ENCODE results near the gene JMJD8. TPM values are rescaled to one million over a fixed set of nuclear protein-coding genes. Genes with fewer than 3 reads are reported as not detected.

Gene JMJD8
- total and polyA plus RNA-seq, 2 donors (not counting 1 experiment from before 2014, with no cell fraction given), result 23.8 to 31.5 TPM

DNA sequence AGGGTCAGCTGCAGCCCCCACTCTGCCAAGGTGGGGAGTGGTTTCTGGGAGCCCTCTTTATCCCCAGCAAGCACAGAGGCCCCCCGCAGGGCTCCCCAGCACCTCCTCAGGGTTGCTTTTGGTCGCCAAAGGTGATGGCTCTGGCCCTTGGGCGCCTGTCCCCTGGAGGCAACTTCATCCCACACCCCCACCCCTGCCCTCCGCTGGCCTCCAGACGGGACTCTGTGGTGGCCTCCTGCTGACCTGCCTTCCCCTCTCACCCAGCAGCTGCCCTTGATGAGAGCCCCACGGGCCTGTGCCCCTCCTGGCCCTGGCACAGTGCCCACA is 24.0 kb downstream of the JMJD8 start:
- Histone ChIP-seq H3K4me3 (replicated peaks in 1 of 4; ENCODE audit: control extremely low read depth in 1 of 4, insufficient read depth in 1 of 4, low read depth in 3 of 4, low read length in 4 of 4) (no peak overlapping the region), H3K4me1 (ENCODE audit: control insufficient read depth, extremely low read depth, insufficient read depth, low read length) (no peaks in the 10 kb centered on the region), H3K9me3 (ENCODE audit: control insufficient read depth, insufficient read depth, low read depth, low read length) (no peaks in the 10 kb centered on the region), H3K9ac (ENCODE audit: insufficient read depth, low read length) (no peak overlapping the region), H4K20me1 (ENCODE audit: control insufficient read depth, extremely low read depth, insufficient read depth, low read length) (no peaks in the 10 kb centered on the region), H3K4me2 (ENCODE audit: extremely low read depth, insufficient read depth, low read length) (no peak overlapping the region), H3K27ac (ENCODE audit: insufficient read depth, low read length) (no peak overlapping the region), H3K27me3 (ENCODE audit: control insufficient read depth, insufficient read depth, low read length) (no peaks in the 10 kb centered on the region), H3K36me3 (ENCODE audit: control insufficient read depth, insufficient read depth, low read length) (peaks cover 12% of the 10 kb centered on the region), H2AFZ (ENCODE audit: low read length) (no peak overlapping the region), H3K79me2 (ENCODE audit: control insufficient read depth, insufficient read depth, low read length) (no peaks in the 10 kb centered on the region)
- TF ChIP-seq CTCF (conservative IDR thresholded peaks at IDR 0.05 in 1 of 2, IDR thresholded peaks at IDR 0.05 in 1 of 2; ENCODE audit: low read depth in 1 of 2, low read length in 2 of 2) (no peak), EZH2 (IDR thresholded peaks at IDR 0.05; ENCODE audit: low read length, missing control alignments) (no peak)
- no peak for DNase-seq (ENCODE audit: low read depth in 2 of 2)

DNA sequence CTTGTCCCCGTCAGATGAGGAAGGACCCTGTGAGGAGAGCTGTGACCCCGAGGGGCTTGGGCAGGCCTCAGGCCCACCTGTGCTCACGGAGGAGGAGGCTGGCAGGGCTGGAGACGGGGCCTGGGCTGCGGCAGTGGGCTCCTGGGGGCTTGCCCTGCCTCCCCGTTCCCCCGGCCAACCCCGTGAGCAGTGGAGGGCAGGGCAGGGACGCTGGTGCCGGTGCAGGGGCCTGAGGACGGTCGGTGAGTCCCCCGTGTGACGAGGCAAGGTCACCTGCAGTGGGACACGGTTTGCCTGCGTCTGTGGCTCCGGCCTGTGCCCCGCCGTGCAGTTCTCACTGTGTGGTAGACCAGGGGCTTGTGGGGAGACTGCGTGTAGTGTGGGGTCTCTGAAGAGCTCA is 24.5 kb downstream of the JMJD8 start:
- H3K4me2 ChIP-seq (ENCODE audit: extremely low read depth, insufficient read depth, low read length), result no peak overlapping the region
- no peaks in the 10 kb centered on the region for H4K20me1 ChIP-seq (ENCODE audit: control insufficient read depth, extremely low read depth, insufficient read depth, low read length)
- H3K27me3 ChIP-seq (ENCODE audit: control insufficient read depth, insufficient read depth, low read length), result no peaks in the 10 kb centered on the region
- peaks cover 12% of the 10 kb centered on the region for H3K36me3 ChIP-seq (ENCODE audit: control insufficient read depth, insufficient read depth, low read length)
- no peak overlapping the region for H2AFZ ChIP-seq (ENCODE audit: low read length)
- H3K79me2 ChIP-seq (ENCODE audit: control insufficient read depth, insufficient read depth, low read length), result no peaks in the 10 kb centered on the region
- no peaks in the 10 kb centered on the region for H3K9me3 ChIP-seq (ENCODE audit: control insufficient read depth, insufficient read depth, low read depth, low read length)
- no peak for TF ChIP-seq CTCF (conservative IDR thresholded peaks at IDR 0.05 in 1 of 2, IDR thresholded peaks at IDR 0.05 in 1 of 2; ENCODE audit: low read depth in 1 of 2, low read length in 2 of 2)
- TF ChIP-seq EZH2 (IDR thresholded peaks at IDR 0.05; ENCODE audit: low read length, missing control alignments), result no peak
- H3K27ac ChIP-seq (ENCODE audit: insufficient read depth, low read length), result no peak overlapping the region
- no peak overlapping the region for H3K4me3 ChIP-seq (replicated peaks in 1 of 4; ENCODE audit: control extremely low read depth in 1 of 4, insufficient read depth in 1 of 4, low read depth in 3 of 4, low read length in 4 of 4)
- DNase-seq (ENCODE audit: low read depth in 2 of 2), result no peak
- H3K4me1 ChIP-seq (ENCODE audit: control insufficient read depth, extremely low read depth, insufficient read depth, low read length), result no peaks in the 10 kb centered on the region
- no peak overlapping the region for H3K9ac ChIP-seq (ENCODE audit: insufficient read depth, low read length)

DNA sequence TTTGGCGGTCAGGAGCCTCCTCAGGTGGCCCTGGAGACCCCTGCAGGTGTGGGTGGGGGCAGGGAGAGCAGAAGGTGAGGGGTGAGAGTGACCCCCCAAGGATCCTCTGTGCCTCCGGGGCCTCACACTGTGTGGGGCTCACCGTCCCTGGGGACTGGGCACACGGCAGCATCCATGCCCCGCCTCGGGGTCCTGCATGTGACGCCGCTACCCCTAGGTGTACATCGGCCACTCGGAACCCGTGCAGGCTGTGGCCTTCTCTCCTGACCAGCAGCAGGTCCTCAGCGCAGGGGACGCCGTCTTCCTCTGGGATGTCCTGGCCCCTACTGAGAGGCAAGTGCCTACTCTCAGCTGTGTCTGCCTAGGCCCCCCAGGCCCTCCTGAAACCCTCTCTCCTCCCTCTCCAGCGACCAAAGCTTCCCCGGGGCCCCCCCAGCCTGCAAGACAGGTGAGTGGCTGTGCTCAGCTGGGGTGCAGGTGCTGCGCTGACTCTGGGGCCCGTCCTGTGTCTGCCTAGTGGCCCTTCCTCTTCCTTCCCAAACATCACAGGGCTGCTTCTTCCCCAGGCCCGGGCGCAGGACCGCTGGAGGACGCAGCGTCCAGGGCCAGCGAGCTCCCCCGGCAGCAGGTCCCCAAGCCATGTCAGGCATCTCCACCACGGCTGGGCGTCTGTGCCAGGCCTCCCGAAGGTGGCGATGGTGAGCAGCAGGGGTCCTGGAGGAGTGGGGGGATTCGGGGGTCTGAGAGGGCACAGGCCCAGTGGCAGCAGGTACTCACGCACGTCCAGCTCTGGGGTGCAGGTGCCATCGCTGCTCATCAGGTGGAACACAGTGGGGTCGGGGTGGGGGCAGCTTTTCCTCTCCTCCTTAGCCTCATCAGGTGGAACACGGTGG is 25.2 kb downstream of the JMJD8 start:
- Histone ChIP-seq H3K4me2 (ENCODE audit: extremely low read depth, insufficient read depth, low read length) (no peak overlapping the region), H3K27ac (ENCODE audit: insufficient read depth, low read length) (no peak overlapping the region), H3K27me3 (ENCODE audit: control insufficient read depth, insufficient read depth, low read length) (no peaks in the 10 kb centered on the region), H4K20me1 (ENCODE audit: control insufficient read depth, extremely low read depth, insufficient read depth, low read length) (no peaks in the 10 kb centered on the region), H3K9ac (ENCODE audit: insufficient read depth, low read length) (no peak overlapping the region), H3K36me3 (ENCODE audit: control insufficient read depth, insufficient read depth, low read length) (peaks cover 11% of the 10 kb centered on the region), H3K4me1 (ENCODE audit: control insufficient read depth, extremely low read depth, insufficient read depth, low read length) (no peaks in the 10 kb centered on the region), H2AFZ (ENCODE audit: low read length) (no peak overlapping the region), H3K4me3 (replicated peaks in 1 of 4; ENCODE audit: control extremely low read depth in 1 of 4, insufficient read depth in 1 of 4, low read depth in 3 of 4, low read length in 4 of 4) (no peak overlapping the region), H3K9me3 (ENCODE audit: control insufficient read depth, insufficient read depth, low read depth, low read length) (no peaks in the 10 kb centered on the region), H3K79me2 (ENCODE audit: control insufficient read depth, insufficient read depth, low read length) (no peaks in the 10 kb centered on the region)
- no peak for DNase-seq (ENCODE audit: low read depth in 2 of 2)
- no peak for TF ChIP-seq CTCF (conservative IDR thresholded peaks at IDR 0.05 in 1 of 2, IDR thresholded peaks at IDR 0.05 in 1 of 2; ENCODE audit: low read depth in 1 of 2, low read length in 2 of 2)
- TF ChIP-seq EZH2 (IDR thresholded peaks at IDR 0.05; ENCODE audit: low read length, missing control alignments), result no peak
